OCI-LY7 (cell line): ENCODE results near the gene PHF24. TPM values are rescaled to one million over a fixed set of nuclear protein-coding genes. Genes with fewer than 3 reads are reported as not detected.
"Not testable (repeated sequence)": the region's sequence is repeated elsewhere in the genome, so short reads cannot be mapped to it uniquely, and the experiment has no call there.

Experiments
- BruUV-seq: library from RNA; stranded (reverse); fragments of 400-500 nt; replicated peaks from 2 replicates; lab custom pipeline; 2021; lab: Mats Ljungman, UMichigan
- CTCF ChIA-PET: fragments of 300-600 bp; sonication (Branson Sonifier 250); formaldehyde crosslinking; loops from one replicate; lab custom pipeline; 2022; ENCODE audit warnings: antibody characterized with exemption; ENCODE audit not compliant: unreplicated experiment; lab: Charles Lee
- POLR2A ChIA-PET: fragments of 300-600 bp; sonication (Branson Sonifier 250); formaldehyde crosslinking; loops from one replicate; lab custom pipeline; 2022; ENCODE audit warnings: antibody characterized with exemption; lab: Charles Lee
- DNase-seq: peaks from one replicate; pipeline ENCODE4 v3.0.0-alpha.2; 2015; ENCODE audit warnings: low spot score
- H2AFZ ChIP-seq: fragments of 200-600 bp; sonication (generic), shearing (Covaris generic); 2 replicates; pipeline ENCODE4 v1.6.1; 2014; ENCODE audit warnings: mild to moderate bottlenecking, antibody characterized with exemption, low read length, moderate library complexity
- H3K27ac ChIP-seq: fragments of 200-600 bp; sonication (generic); 2 replicates; pipeline ENCODE4 v1.5.1; 2014; ENCODE audit warnings: mixed run types, low read depth, mild to moderate bottlenecking, moderate library complexity, low read length, inconsistent platforms; ENCODE audit not compliant: poor library complexity, severe bottlenecking
- H3K36me3 ChIP-seq: fragments of 200-600 bp; sonication (generic); 2 replicates; pipeline ENCODE4 v1.6.1; 2014; ENCODE audit warnings: mild to moderate bottlenecking, antibody characterized with exemption, low read length, moderate library complexity, mixed read lengths; ENCODE audit not compliant: insufficient read depth
- H3K4me1 ChIP-seq: fragments of 200-600 bp; sonication (generic); 2 replicates; pipeline ENCODE4 v1.5.1; 2014; ENCODE audit warnings: mild to moderate bottlenecking, low read length; ENCODE audit not compliant: insufficient read depth, poor library complexity, severe bottlenecking
- H3K4me2 ChIP-seq: fragments of 200-600 bp; sonication (generic); 2 replicates; pipeline ENCODE4 v1.6.1; 2014; ENCODE audit warnings: mild to moderate bottlenecking, low read length
- H3K4me3 ChIP-seq: fragments of 200-600 bp; sonication (generic); 2 replicates; pipeline ENCODE4 v1.5.1; 2014; ENCODE audit warnings: mild to moderate bottlenecking, low read depth, low read length; ENCODE audit not compliant: poor library complexity, severe bottlenecking
- H3K79me2 ChIP-seq: fragments of 200-600 bp; sonication (generic); 2 replicates; pipeline ENCODE4 v1.6.1; 2016; ENCODE audit warnings: low read depth, mild to moderate bottlenecking, low read length, moderate library complexity, mixed read lengths; ENCODE audit not compliant: insufficient read depth
- H3K9me2 ChIP-seq: fragments of 200-600 bp; sonication (generic); 2 replicates; pipeline ENCODE4 v1.6.1; 2016; ENCODE audit warnings: mild to moderate bottlenecking, low read length, mixed read lengths; ENCODE audit not compliant: insufficient read depth
- H3K9me3 ChIP-seq: fragments of 200-600 bp; sonication (generic); 2 replicates; pipeline ENCODE4 v1.6.1; 2014; ENCODE audit warnings: mild to moderate bottlenecking, mixed run types, low read length, mixed read lengths
- H4K20me1 ChIP-seq: fragments of 200-600 bp; sonication (generic); 2 replicates; pipeline ENCODE4 v1.6.1; 2014; ENCODE audit warnings: mild to moderate bottlenecking, antibody characterized with exemption, low read length, moderate library complexity, mixed read lengths; ENCODE audit not compliant: insufficient read depth
- CTCF ChIP-seq: fragments of 200-600 bp; sonication (generic); conservative IDR thresholded peaks from 2 replicates; pipeline ENCODE4 v1.5.1; 2014; ENCODE audit warnings: mild to moderate bottlenecking, antibody characterized with exemption, low read length, moderate library complexity, mixed read lengths
- EZH2phosphoT487 ChIP-seq: fragments of 200-600 bp; sonication (generic); IDR thresholded peaks from 2 replicates; pipeline ENCODE4 v1.6.1; 2018; ENCODE audit warnings: low read depth, borderline replicate concordance, mild to moderate bottlenecking, mixed run types, antibody characterized with exemption, low read length, moderate library complexity, mixed read lengths
- intact Hi-C: fragments of 100-400 bp; cut with micrococcal nuclease; formaldehyde crosslinking; loops from one replicate; pipeline ENCODE4 v1.10.0; 2022; ENCODE audit not compliant: unreplicated experiment
- total RNA-seq, 2 experiments: library from RNA; depleted of rRNA in 1 of 2; stranded (reverse); fragments of >200 nt in 1 of 2; shearing (Covaris generic) in 1 of 2; gene quantifications; 2 replicates each; pipeline ENCODE4 v1.2.3, GENCODE V29; 2014 to 2022

Gene PHF24
- total RNA-seq, 2 experiments from 2014 or later: not detected

- ChIA-PET CTCF (no interaction called here), POLR2A (interaction anchor here (0.6 kb wide), 1 partner anchor 446 kb away, joined by 3 read pairs; no protein-coding TSS in a partner anchor)
- Histone ChIP-seq H3K4me3 (no peak overlapping the region), H3K36me3 (peaks cover 3% of the 10 kb centered on the region; the same call in 1 of the 2 replicates), H3K9me3 (no peaks in the 10 kb centered on the region), H4K20me1 (no peaks in the 10 kb centered on the region), H3K4me2 (no peak overlapping the region), H3K4me1 (no peaks in the 10 kb centered on the region), H3K9me2 (no peaks in the 10 kb centered on the region), H3K79me2 (no peaks in the 10 kb centered on the region), H2AFZ (no peak overlapping the region), H3K27ac (no peak overlapping the region)
- DNase-seq: no peak
- TF ChIP-seq EZH2phosphoT487 (no peak), CTCF (no peak)
- no TSS peak for BruUV-seq
- intact Hi-C loops: no loop called here
Measured at GRCh38 chr9:35001285-35001677, 43.2 kb downstream of the PHF24 start.

- Histone ChIP-seq H3K4me2 (no peak overlapping the region), H3K79me2 (no peaks in the 10 kb centered on the region), H3K27ac (no peak overlapping the region), H4K20me1 (no peaks in the 10 kb centered on the region), H3K36me3 (no peaks in the 10 kb centered on the region), H3K9me2 (no peaks in the 10 kb centered on the region), H3K4me1 (no peaks in the 10 kb centered on the region), H3K9me3 (no peaks in the 10 kb centered on the region), H3K4me3 (no peak overlapping the region), H2AFZ (no peak overlapping the region)
- CTCF ChIA-PET: no interaction called here
- DNase-seq: no peak
- BruUV-seq: no TSS peak
- no peak for TF ChIP-seq CTCF
- TF ChIP-seq EZH2phosphoT487: no peak
- POLR2A ChIA-PET: interaction anchor here (0.6 kb wide), 1 partner anchor 445 kb away, joined by 3 read pairs; no protein-coding TSS in a partner anchor
- intact Hi-C loops: no loop called here
Measured at GRCh38 chr9:35001803-35002502, 43.9 kb downstream of the PHF24 start.

GRCh38 chr9:35002623-35003022, 44.5 kb downstream of the PHF24 start:
- ChIA-PET POLR2A (no interaction called here), CTCF (no interaction called here)
- no peak overlapping the region for H3K4me2 ChIP-seq
- no peaks in the 10 kb centered on the region for H3K36me3 ChIP-seq
- H3K4me3 ChIP-seq: no peak overlapping the region
- intact Hi-C loops: no loop called here
- no peak overlapping the region for H2AFZ ChIP-seq
- TF ChIP-seq CTCF (no peak), EZH2phosphoT487 (no peak)
- no peaks in the 10 kb centered on the region for H4K20me1 ChIP-seq
- no peaks in the 10 kb centered on the region for H3K9me2 ChIP-seq
- H3K79me2 ChIP-seq: no peaks in the 10 kb centered on the region
- DNase-seq: no peak
- no peak overlapping the region for H3K27ac ChIP-seq
- no peaks in the 10 kb centered on the region for H3K4me1 ChIP-seq
- no TSS peak for BruUV-seq
- no peaks in the 10 kb centered on the region for H3K9me3 ChIP-seq

GRCh38 chr9:35004299-35004698, 46.2 kb downstream of the PHF24 start:
- H2AFZ ChIP-seq, H3K27ac ChIP-seq, H3K4me1 ChIP-seq, H3K4me2 ChIP-seq, POLR2A ChIA-PET, DNase-seq, H3K9me2 ChIP-seq, H3K79me2 ChIP-seq, CTCF ChIA-PET, H3K9me3 ChIP-seq, BruUV-seq, H4K20me1 ChIP-seq, intact Hi-C loops, H3K4me3 ChIP-seq, H3K36me3 ChIP-seq: not testable (repeated sequence)
